ENCODE measurements around the gene OSBPL5. TPM values are rescaled to one million over a fixed set of nuclear protein-coding genes. Genes with fewer than 3 reads are reported as not detected.
A peak's percentile ranks its signal among the peaks of the same experiment; 100 is the strongest.

The OSBPL5 gene
- total and polyA plus RNA-seq, 2 of the 4 experiments (the other 2 are of a cell fraction) = 14.9 to 22.3 TPM

GRCh38 chr11:3050386-3051195 lies 114.5 kb downstream of the OSBPL5 start:
- Histone ChIP-seq H4K20me1 (ENCODE audit: insufficient read depth, low read length) (peaks cover 91% of the 10 kb centered on the region), H3K56ac (ENCODE audit: extremely low read depth, insufficient read depth, low read length) (no peak overlapping the region), H3K27ac (ENCODE audit: insufficient read depth, low read length) (peak overlapping the region; percentile 65), H3K18ac (ENCODE audit: low read depth, low read length) (no peak overlapping the region), H3K9me3 (ENCODE audit: control insufficient read depth, insufficient read depth, low read length) (no peaks in the 10 kb centered on the region), H3K4me3 (ENCODE audit: insufficient read depth, low read depth, low read length) (no peak overlapping the region), H3K79me1 (ENCODE audit: low read depth in 1 of 2, low read length in 2 of 2) (peaks cover 15 to 93% of the 10 kb centered on the region in 2 experiments; a peak in 3 of 4 replicates), H2AFZ (replicated peaks; ENCODE audit: low read length, poor library complexity) (peak overlapping the region; percentile 76), H3K4me2 (ENCODE audit: low read depth, low read length) (no peak overlapping the region; the same call in 1 of the 2 replicates), H2BK15ac (ENCODE audit: low read depth, low read length) (no peak overlapping the region), H3K27me3 (ENCODE audit: control insufficient read depth, insufficient read depth, low read length) (no peaks in the 10 kb centered on the region), H3K4ac (ENCODE audit: low read depth, low read length) (peak overlapping the region; percentile 58), H3K14ac (replicated peaks; ENCODE audit: low read depth, low read length) (peak overlapping the region; percentile 48; the same call in 1 of the 2 replicates), H4K91ac (ENCODE audit: insufficient read depth, low read depth, low read length) (peak overlapping the region; percentile 19), H3K4me1 (ENCODE audit: control insufficient read depth, insufficient read depth, low read length) (peaks cover 23% of the 10 kb centered on the region), H3K36me3 (ENCODE audit: control insufficient read depth, insufficient read depth, low read length) (peaks cover 29% of the 10 kb centered on the region), H2BK5ac (ENCODE audit: low read depth, low read length, poor library complexity, severe bottlenecking) (peak overlapping the region; percentile 62), H2BK20ac (ENCODE audit: low read depth, low read length) (peak overlapping the region; percentile 56), H2AK5ac (ENCODE audit: low read depth, low read length) (peak overlapping the region; percentile 87), H3K23ac (ENCODE audit: low read depth, low read length) (no peak overlapping the region), H4K5ac (ENCODE audit: low read depth, low read length) (0 out of 2 replicates have a peak overlapping the region, but pooled peaks have one; percentile 27), H2AK9ac (replicated peaks; ENCODE audit: low read depth, low read length, poor library complexity) (peak overlapping the region; percentile 87), H4K8ac (ENCODE audit: low read depth in 2 of 2, low read length in 2 of 2) (peak overlapping the region in 1 of 2 experiments; percentile 73; a peak in 1 of 4 replicates), H2BK120ac (ENCODE audit: low read depth, low read length) (peak overlapping the region; percentile 33; the same call in 1 of the 2 replicates), H3K9me1 (ENCODE audit: insufficient read depth, low read length) (peaks cover 48% of the 10 kb centered on the region), H3K9ac (ENCODE audit: low read depth, low read length) (no peak overlapping the region)
- 96% methylated on average over 13 of the region's 18 CpGs; no CpG with 5 or more reads in 1 of the 2 experiments for WGBS, 2 experiments (ENCODE audit: extremely low coverage in 2 of 2, insufficient read length in 1 of 2)
- TF ChIP-seq MXI1 (IDR thresholded peaks at IDR 0.05; ENCODE audit: borderline replicate concordance, low read depth, low read length) (no peak), ELK1 (IDR thresholded peaks at IDR 0.05; ENCODE audit: borderline replicate concordance, low read depth, low read length) (no peak), NFE2L2 (IDR thresholded peaks at IDR 0.05; ENCODE audit: low read depth, low read length) (no peak)
- BruUV-seq (replicated peaks) = no TSS peak
- CTCF ChIA-PET = interaction anchor here (0.8 to 3.2 kb wide), 3 partner anchors 14 to 42 kb away, joined by 3 to 10 read pairs (median 4); no protein-coding TSS in a partner anchor
- POLR2A ChIA-PET (ENCODE audit: unreplicated experiment) = no interaction called here
- intact Hi-C loops (cut with micrococcal nuclease) = loop anchor here (2.0 to 10.0 kb wide), 3 partner anchors 42 to 167 kb away; partner anchors contain the start of genes MRGPRG and OSBPL5
- dilution Hi-C loops (cut with HindIII; ENCODE audit: low sequenced_read_pairs, unreplicated experiment) = no loop called here
- ATAC-seq (ENCODE audit: low read depth) (no peak), DNase-seq (no peak)
- in situ Hi-C loops (cut with MboI; ENCODE audit: low sequenced_read_pairs) = loop anchor here (25.0 kb wide), 1 partner anchor 362 kb away; no protein-coding TSS in a partner anchor

Measured in IMR-90 (cell line).